IPS DF 6.9 (cell line): ENCODE data around the gene UFD1.

ENCODE experiments used
- DNase-seq: peaks from one replicate; pipeline ENCODE4 v3.0.0-alpha.2; 2013; ENCODE audit warnings: low read depth, low spot score
- H3K27ac ChIP-seq: one replicate; pipeline ENCODE4 v1.5.1; 2013; ENCODE audit warnings: low read length, control low read depth
- H3K27me3 ChIP-seq: 2 replicates; pipeline ENCODE4 v1.6.1; 2013; ENCODE audit warnings: mild to moderate bottlenecking, low read length; ENCODE audit not compliant: control insufficient read depth, insufficient read depth
- H3K36me3 ChIP-seq: 2 replicates; pipeline ENCODE4 v1.6.1; 2013; ENCODE audit warnings: low read length; ENCODE audit not compliant: control insufficient read depth, insufficient read depth
- H3K4me1 ChIP-seq: 2 replicates; pipeline ENCODE4 v1.6.1; 2013; ENCODE audit warnings: low read length; ENCODE audit not compliant: control insufficient read depth, insufficient read depth
- H3K4me3 ChIP-seq: 2 replicates; pipeline ENCODE4 v1.5.1; 2013; ENCODE audit warnings: mild to moderate bottlenecking, low read length
- H3K9me3 ChIP-seq: 2 replicates; pipeline ENCODE4 v1.6.1; 2013; ENCODE audit warnings: low read length, inconsistent platforms; ENCODE audit not compliant: control insufficient read depth, insufficient read depth
- WGBS: extraction: QIAGEN DNeasy Blood & Tissue Kit; methylation state at CpG from one replicate; pipeline ENCODE4 v1.1.7; 2013; ENCODE audit warnings: mixed read lengths, missing lambda C conversion rate; ENCODE audit not compliant: insufficient read length, insufficient coverage; 5-methylcytosine and 5-hydroxymethylcytosine counted together

The UFD1 gene

GRCh38 chr22:19504900-19505734 lies 26.1 kb upstream of the UFD1 start:
- H3K27me3 ChIP-seq, result no peaks in the 10 kb centered on the region
- DNase-seq, result no peak
- peaks cover 16% of the 10 kb centered on the region for H3K36me3 ChIP-seq
- no peak overlapping the region for H3K27ac ChIP-seq
- H3K4me1 ChIP-seq, result no peaks in the 10 kb centered on the region
- H3K4me3 ChIP-seq, result no peak overlapping the region
- H3K9me3 ChIP-seq, result no peaks in the 10 kb centered on the region
- no CpG with 5 or more reads among the region's 18 CpGs for WGBS

GRCh38 chr22:19503869-19504268 lies 24.9 kb upstream of the UFD1 start:
- Histone ChIP-seq H3K36me3 (peaks cover 18% of the 10 kb centered on the region), H3K4me3 (no peak overlapping the region), H3K4me1 (no peaks in the 10 kb centered on the region), H3K27me3 (no peaks in the 10 kb centered on the region), H3K9me3 (no peaks in the 10 kb centered on the region), H3K27ac (no peak overlapping the region)
- no CpG with 5 or more reads among the region's 9 CpGs for WGBS
- no peak for DNase-seq

- H3K36me3 ChIP-seq, result peaks cover 17% of the 10 kb centered on the region
- H3K9me3 ChIP-seq, result no peaks in the 10 kb centered on the region
- H3K4me1 ChIP-seq, result no peaks in the 10 kb centered on the region
- WGBS, result no CpG with 5 or more reads among the region's 7 CpGs
- H3K27me3 ChIP-seq, result no peaks in the 10 kb centered on the region
- H3K4me3 ChIP-seq, result no peak overlapping the region
- no peak for DNase-seq
- H3K27ac ChIP-seq, result no peak overlapping the region
Measured at GRCh38 chr22:19503367-19503766, 24.4 kb upstream of the UFD1 start.

- H3K9me3 ChIP-seq, result no peaks in the 10 kb centered on the region
- H3K4me3 ChIP-seq, result no peak overlapping the region
- no CpG with 5 or more reads among the region's 3 CpGs for WGBS
- H3K27ac ChIP-seq, result no peak overlapping the region
- no peaks in the 10 kb centered on the region for H3K4me1 ChIP-seq
- peaks cover 16% of the 10 kb centered on the region for H3K36me3 ChIP-seq
- DNase-seq, result no peak
- no peaks in the 10 kb centered on the region for H3K27me3 ChIP-seq
Measured at GRCh38 chr22:19501897-19502447, 23.0 kb upstream of the UFD1 start.

DNA sequence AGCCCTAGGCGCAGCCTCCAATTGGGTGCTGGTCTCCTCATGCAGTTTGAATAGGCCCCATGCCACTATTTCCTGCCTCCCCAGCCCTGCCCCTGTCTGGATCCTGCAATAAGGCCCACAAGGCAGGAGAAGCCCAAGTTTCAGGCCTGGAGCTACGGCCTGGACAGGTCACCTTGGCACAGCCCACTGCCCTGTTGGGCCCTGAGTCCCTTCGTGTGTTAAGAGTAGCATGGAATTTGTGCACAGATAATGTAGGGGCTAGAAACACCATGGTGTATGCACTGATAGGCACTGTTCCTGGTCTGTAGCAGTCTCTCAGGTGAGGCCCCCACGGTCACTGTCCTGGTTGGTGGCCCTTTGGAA lies 20.9 kb upstream of the UFD1 start:
- Histone ChIP-seq H3K4me3 (no peak overlapping the region), H3K36me3 (peaks cover 9% of the 10 kb centered on the region; the same call in 1 of the 2 replicates), H3K4me1 (no peaks in the 10 kb centered on the region), H3K27me3 (no peaks in the 10 kb centered on the region), H3K9me3 (no peaks in the 10 kb centered on the region), H3K27ac (no peak overlapping the region)
- WGBS, result no CpG with 5 or more reads among the region's 4 CpGs
- DNase-seq, result no peak

DNA sequence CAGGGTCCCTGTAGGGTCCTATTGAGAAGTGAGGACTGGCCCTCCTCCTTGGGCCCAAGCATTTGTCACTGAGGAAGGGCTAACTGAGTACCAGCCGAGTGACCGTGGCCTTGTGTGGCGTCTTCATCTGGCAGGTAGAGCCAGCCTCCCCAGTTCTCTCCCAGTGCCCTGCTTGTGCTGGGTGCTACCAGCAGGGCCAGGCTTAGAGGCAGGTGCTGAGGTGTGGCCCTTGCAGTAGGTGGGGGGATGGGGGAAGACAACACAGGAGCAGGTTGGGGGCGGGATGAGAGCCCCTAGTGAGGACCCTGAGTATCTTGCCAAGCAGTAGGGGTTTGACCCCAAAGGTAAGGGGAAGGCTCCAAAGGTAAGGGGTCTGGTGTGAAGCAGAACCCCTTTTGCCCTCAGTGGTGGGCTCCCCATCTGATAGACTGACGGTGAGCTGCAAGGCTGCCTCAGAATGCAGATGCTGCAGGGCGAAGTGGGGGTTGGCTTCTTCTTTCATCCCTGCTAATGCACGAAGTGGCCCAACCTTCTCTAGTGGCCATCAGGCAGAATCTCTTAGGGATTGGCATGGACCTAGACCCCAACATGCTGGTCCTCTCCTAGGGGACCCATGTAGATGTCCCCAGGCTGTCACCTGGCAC lies 20.4 kb upstream of the UFD1 start:
- Histone ChIP-seq H3K4me3 (no peak overlapping the region), H3K9me3 (no peaks in the 10 kb centered on the region), H3K4me1 (no peaks in the 10 kb centered on the region; the same call in 1 of the 2 replicates), H3K36me3 (peaks cover 12% of the 10 kb centered on the region; the same call in 1 of the 2 replicates), H3K27me3 (no peaks in the 10 kb centered on the region), H3K27ac (no peak overlapping the region)
- DNase-seq, result no peak
- no CpG with 5 or more reads among the region's 7 CpGs for WGBS

DNA sequence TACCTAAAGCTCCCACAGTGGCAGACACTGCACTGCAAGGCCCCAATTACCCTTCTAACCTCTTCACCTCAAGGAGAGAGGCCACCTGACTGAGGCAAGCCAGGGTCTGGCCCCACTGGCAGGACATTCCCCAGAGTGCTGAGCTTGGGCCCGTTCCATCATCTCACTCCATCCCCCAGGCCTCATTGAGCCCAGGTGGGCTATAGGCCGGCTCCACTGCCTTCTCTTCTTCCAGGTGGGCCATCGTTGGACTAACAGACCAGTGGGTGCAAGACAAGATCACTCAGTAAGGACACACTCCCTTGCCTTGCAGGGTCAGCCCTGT lies 19.8 kb upstream of the UFD1 start:
- Histone ChIP-seq H3K4me3 (no peak overlapping the region), H3K27ac (no peak overlapping the region), H3K27me3 (no peaks in the 10 kb centered on the region), H3K4me1 (no peaks in the 10 kb centered on the region; the same call in 1 of the 2 replicates), H3K9me3 (no peaks in the 10 kb centered on the region), H3K36me3 (peaks cover 13% of the 10 kb centered on the region; the same call in 1 of the 2 replicates)
- DNase-seq, result no peak
- no CpG with 5 or more reads among the region's 3 CpGs for WGBS

GRCh38 chr22:19498154-19498865 lies 19.3 kb upstream of the UFD1 start:
- Histone ChIP-seq H3K27ac (no peak overlapping the region), H3K4me1 (no peaks in the 10 kb centered on the region; the same call in 1 of the 2 replicates), H3K4me3 (no peak overlapping the region), H3K9me3 (no peaks in the 10 kb centered on the region), H3K27me3 (no peaks in the 10 kb centered on the region), H3K36me3 (peaks cover 15% of the 10 kb centered on the region; the same call in 1 of the 2 replicates)
- no CpG with 5 or more reads among the region's 7 CpGs for WGBS
- DNase-seq, result no peak

GRCh38 chr22:19497245-19497644 lies 18.3 kb upstream of the UFD1 start:
- no peak overlapping the region for H3K27ac ChIP-seq
- no peaks in the 10 kb centered on the region; the same call in 1 of the 2 replicates for H3K4me1 ChIP-seq
- H3K4me3 ChIP-seq, result no peak overlapping the region
- DNase-seq, result no peak
- WGBS, result no CpG with 5 or more reads among the region's 3 CpGs
- no peaks in the 10 kb centered on the region for H3K9me3 ChIP-seq
- peaks cover 18% of the 10 kb centered on the region; the same call in 1 of the 2 replicates for H3K36me3 ChIP-seq
- no peaks in the 10 kb centered on the region for H3K27me3 ChIP-seq

GRCh38 chr22:19496324-19496630 lies 17.3 kb upstream of the UFD1 start:
- WGBS, result no CpG with 5 or more reads among the region's 3 CpGs
- Histone ChIP-seq H3K27me3 (no peaks in the 10 kb centered on the region), H3K4me3 (no peak overlapping the region), H3K9me3 (no peaks in the 10 kb centered on the region), H3K36me3 (peaks cover 18% of the 10 kb centered on the region; the same call in 1 of the 2 replicates), H3K4me1 (no peaks in the 10 kb centered on the region; the same call in 1 of the 2 replicates), H3K27ac (no peak overlapping the region)
- DNase-seq, result no peak
